Calu3 (cell line): Measurements from ENCODE around the gene KIF26A. TPM values are rescaled to one million over a fixed set of nuclear protein-coding genes. Genes with fewer than 3 reads are reported as not detected.
A peak's percentile ranks its signal among the peaks of the same experiment; 100 is the strongest.

Experiments used
- BruUV-seq: library from RNA; stranded (reverse); fragments of 400-500 nt; replicated peaks from 2 replicates; lab custom pipeline; 2021; lab: Mats Ljungman, UMichigan
- CTCF ChIA-PET: fragments of 300-600 bp; sonication (Branson Sonifier 250); formaldehyde crosslinking; loops from one replicate; lab custom pipeline; 2022; ENCODE audit warnings: antibody characterized with exemption; lab: Charles Lee
- DNase-seq: peaks from one replicate; pipeline ENCODE4 v3.0.0; 2022
- H3K27ac Mint-ChIP-seq: one replicate; pipeline ENCODE4 v1.8.0; 2022; ENCODE audit warnings: mixed read lengths; ENCODE audit not compliant: unreplicated experiment
- H3K27me3 Mint-ChIP-seq: one replicate; pipeline ENCODE4 v1.8.0; 2022; ENCODE audit warnings: mixed read lengths; ENCODE audit not compliant: unreplicated experiment
- H3K36me3 Mint-ChIP-seq: one replicate; pipeline ENCODE4 v1.8.0; 2022; ENCODE audit warnings: mild to moderate bottlenecking, moderate library complexity, mixed read lengths; ENCODE audit not compliant: insufficient read depth, unreplicated experiment
- H3K4me1 Mint-ChIP-seq: one replicate; pipeline ENCODE4 v1.8.0; 2022; ENCODE audit warnings: mild to moderate bottlenecking, low read depth, mixed read lengths; ENCODE audit not compliant: unreplicated experiment
- H3K4me3 Mint-ChIP-seq: one replicate; pipeline ENCODE4 v1.8.0; 2022; ENCODE audit warnings: mild to moderate bottlenecking, low read depth, moderate library complexity, mixed read lengths; ENCODE audit not compliant: unreplicated experiment
- H3K9me3 Mint-ChIP-seq: one replicate; pipeline ENCODE4 v1.8.0; 2022; ENCODE audit warnings: low read depth, mixed read lengths; ENCODE audit not compliant: unreplicated experiment
- intact Hi-C: fragments of 100-400 bp; cut with micrococcal nuclease; formaldehyde crosslinking; loops from one replicate; pipeline ENCODE4 v1.10.0; 2022; ENCODE audit not compliant: unreplicated experiment
- total RNA-seq: library from RNA; stranded (reverse); gene quantifications from 2 replicates; pipeline ENCODE4 v1.2.3, GENCODE V29; 2022
- TF ChIP-seq, protein P1 (sequence below): fragments of 200-600 bp; IDR thresholded peaks from one replicate; pipeline ENCODE4 v1.8.0; 2022; ENCODE audit warnings: antibody characterized with exemption; ENCODE audit not compliant: unreplicated experiment

Gene KIF26A
- total RNA-seq, 1 experiment from 2014 or later: 0.07 TPM

DNA sequence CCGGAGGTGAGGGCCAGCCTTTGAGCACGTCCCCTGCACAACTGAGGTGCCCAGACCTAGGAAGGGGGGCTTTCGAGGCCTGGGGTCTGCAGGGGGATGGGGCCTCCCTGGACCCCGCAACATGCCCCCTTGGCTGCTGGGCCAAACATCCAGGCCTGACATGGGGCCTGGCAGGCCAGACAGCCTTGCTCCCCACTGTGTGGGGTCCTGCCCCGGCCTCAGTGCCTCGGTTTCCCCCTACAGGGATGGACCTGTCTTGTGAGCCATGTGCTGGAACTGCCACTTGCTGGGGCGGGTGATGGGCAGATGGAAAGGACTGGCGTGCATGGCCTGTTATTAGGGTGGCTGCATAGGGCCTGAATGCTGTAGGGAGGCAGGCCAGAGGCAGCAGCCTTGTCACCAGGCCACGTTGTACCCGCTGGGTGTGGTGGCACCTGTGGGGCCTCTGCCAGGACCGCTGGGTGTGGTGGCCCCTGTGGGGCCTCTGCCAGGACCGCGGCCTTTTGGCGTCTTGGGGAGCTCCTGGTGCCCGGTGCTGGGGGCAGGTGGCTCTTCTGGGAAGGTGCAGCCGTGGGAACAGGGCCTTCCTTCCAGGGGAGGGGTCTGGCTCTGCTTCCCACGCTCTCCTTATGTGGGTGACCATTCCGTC, 32.4 kb upstream of the KIF26A start:
- intact Hi-C loops: no loop called here
- Mint-ChIP-seq H3K9me3 (no peaks in the 10 kb centered on the region), H3K4me3 (no peak overlapping the region), H3K27me3 (no peaks in the 10 kb centered on the region), H3K4me1 (no peaks in the 10 kb centered on the region), H3K36me3 (no peaks in the 10 kb centered on the region), H3K27ac (no peak overlapping the region)
- CTCF ChIA-PET: no interaction called here
- no TSS peak for BruUV-seq
- DNase-seq: peak; percentile 0
- TF ChIP-seq, protein P1, sequence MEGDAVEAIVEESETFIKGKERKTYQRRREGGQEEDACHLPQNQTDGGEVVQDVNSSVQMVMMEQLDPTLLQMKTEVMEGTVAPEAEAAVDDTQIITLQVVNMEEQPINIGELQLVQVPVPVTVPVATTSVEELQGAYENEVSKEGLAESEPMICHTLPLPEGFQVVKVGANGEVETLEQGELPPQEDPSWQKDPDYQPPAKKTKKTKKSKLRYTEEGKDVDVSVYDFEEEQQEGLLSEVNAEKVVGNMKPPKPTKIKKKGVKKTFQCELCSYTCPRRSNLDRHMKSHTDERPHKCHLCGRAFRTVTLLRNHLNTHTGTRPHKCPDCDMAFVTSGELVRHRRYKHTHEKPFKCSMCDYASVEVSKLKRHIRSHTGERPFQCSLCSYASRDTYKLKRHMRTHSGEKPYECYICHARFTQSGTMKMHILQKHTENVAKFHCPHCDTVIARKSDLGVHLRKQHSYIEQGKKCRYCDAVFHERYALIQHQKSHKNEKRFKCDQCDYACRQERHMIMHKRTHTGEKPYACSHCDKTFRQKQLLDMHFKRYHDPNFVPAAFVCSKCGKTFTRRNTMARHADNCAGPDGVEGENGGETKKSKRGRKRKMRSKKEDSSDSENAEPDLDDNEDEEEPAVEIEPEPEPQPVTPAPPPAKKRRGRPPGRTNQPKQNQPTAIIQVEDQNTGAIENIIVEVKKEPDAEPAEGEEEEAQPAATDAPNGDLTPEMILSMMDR: no peak

DNA sequence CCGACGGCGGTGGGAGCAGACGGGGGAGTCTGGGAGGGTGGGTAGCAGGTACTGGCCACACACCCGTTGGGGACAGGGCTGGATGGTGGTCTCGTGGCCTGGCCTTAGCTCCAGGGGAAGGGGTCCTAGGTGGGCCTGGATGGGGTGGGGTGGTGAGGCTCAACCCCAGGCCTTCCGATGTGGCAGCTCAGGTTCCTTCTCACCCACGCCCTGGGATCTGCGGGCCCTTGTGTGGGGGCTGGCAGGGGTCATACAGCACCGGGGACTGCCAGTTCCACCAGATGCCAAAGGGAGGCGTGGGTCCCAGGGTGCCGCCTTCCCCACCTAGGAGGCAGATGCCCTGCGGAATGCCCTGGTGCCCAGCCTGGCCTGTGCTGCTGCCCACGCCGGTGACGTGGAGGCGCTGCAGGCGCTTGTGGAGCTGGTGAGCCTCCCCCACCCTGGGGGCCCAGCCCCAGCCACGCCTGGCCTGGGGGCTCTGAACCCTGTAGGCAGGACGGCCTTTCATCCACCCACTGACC, 31.9 kb upstream of the KIF26A start:
- BruUV-seq: no TSS peak
- no peaks in the 10 kb centered on the region for H3K27me3 Mint-ChIP-seq
- no peak overlapping the region for H3K4me3 Mint-ChIP-seq
- TF ChIP-seq, protein P1: no peak
- DNase-seq: peak; percentile 1
- H3K36me3 Mint-ChIP-seq: no peaks in the 10 kb centered on the region
- no peak overlapping the region for H3K27ac Mint-ChIP-seq
- H3K9me3 Mint-ChIP-seq: no peaks in the 10 kb centered on the region
- CTCF ChIA-PET: no interaction called here
- intact Hi-C loops: no loop called here
- no peaks in the 10 kb centered on the region for H3K4me1 Mint-ChIP-seq

DNA sequence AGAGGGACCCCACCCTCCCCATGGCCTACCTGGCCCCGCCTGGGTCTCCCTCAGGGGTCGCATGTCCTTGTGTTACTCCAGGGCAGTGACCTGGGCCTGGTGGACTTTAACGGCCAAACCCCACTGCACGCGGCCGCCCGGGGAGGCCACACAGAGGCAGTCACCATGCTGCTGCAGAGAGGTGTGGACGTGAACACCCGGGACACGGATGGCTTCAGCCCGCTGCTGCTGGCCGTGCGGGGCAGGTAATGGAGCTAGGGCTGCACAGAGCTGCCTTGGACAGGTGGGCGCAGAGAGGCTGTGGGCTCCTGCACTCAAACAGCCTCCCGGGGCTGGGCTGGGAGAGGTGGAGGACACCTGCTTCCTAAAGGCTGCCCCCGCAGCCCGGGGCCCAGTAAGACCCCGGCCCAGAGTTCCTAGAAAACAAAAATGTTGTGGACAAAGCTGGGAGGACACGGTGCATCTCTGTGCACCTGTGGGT, 31.2 kb upstream of the KIF26A start:
- no peaks in the 10 kb centered on the region for H3K4me1 Mint-ChIP-seq
- TF ChIP-seq, protein P1: no peak
- CTCF ChIA-PET: no interaction called here
- no peaks in the 10 kb centered on the region for H3K36me3 Mint-ChIP-seq
- H3K27me3 Mint-ChIP-seq: peaks cover 3% of the 10 kb centered on the region
- peak; percentile 0 for DNase-seq
- H3K4me3 Mint-ChIP-seq: no peak overlapping the region
- no peaks in the 10 kb centered on the region for H3K9me3 Mint-ChIP-seq
- no TSS peak for BruUV-seq
- no peak overlapping the region for H3K27ac Mint-ChIP-seq
- intact Hi-C loops: no loop called here

DNA sequence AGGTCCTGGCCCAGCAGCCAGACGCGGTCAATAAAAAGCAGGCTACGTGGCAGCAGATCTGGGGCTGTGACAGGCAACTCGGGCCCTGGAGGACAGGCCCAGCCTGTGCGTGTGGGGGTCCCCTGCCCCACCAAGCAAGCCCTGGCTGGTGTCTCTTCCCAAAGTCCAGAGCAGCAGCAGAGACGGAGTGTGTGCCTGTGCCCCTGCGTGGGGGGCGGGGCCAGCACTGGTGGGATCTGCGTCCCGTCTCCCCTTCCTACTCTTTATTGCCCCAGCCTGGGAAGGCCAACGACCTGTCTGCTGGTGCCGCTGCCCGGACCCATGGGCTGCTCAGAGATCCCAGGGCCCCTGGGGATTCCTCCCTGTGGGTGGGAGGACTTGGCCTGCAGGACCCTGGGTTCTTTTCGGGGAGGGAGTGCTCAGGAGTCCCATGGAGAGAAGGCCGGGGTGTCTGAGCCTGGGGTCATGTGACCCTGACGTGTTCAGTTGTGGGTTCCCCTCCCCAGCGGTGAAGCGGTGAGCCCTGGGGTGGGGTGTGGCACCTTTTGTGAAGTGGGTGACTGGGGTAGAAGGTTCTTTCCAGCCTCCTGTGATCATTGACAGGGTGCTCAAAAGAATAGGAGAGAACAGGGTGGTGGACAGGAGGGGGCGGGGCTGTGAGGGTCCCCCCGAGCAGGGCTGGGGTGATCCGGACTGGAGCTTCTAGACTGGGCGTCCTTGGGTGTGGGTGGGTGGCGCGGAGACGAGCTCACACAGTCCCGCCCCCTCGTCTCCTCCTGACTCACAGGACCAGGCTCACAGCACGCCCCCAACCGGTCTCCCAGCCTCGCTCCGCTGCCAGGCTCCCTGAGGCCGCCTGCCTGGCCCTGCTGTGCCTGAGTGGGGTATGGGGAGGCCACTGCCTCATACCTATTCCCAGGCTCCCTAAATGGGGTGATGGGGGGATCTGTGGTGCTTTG, 30.5 kb upstream of the KIF26A start:
- CTCF ChIA-PET: interaction anchor here (1.6 kb wide), 1 partner anchor 11 kb away, joined by 8 read pairs; no protein-coding TSS in a partner anchor
- Mint-ChIP-seq H3K36me3 (peaks cover 7% of the 10 kb centered on the region), H3K27ac (no peak overlapping the region), H3K4me3 (no peak overlapping the region), H3K27me3 (peaks cover 11% of the 10 kb centered on the region), H3K4me1 (no peaks in the 10 kb centered on the region), H3K9me3 (no peaks in the 10 kb centered on the region)
- DNase-seq: peak; percentile 56
- TF ChIP-seq, protein P1: no peak
- BruUV-seq: no TSS peak
- intact Hi-C loops: no loop called here
